HCT116 (cell line): ENCODE results near the gene NEK1. TPM values are rescaled to one million over a fixed set of nuclear protein-coding genes. Genes with fewer than 3 reads are reported as not detected.

Experiments used
- ATAC-seq: fragments of 200-7000 bp; cut with Tn5 transposase; 2 replicates; pipeline ENCODE4 v1.9.1; 2020; ENCODE audit warnings: mild to moderate bottlenecking, moderate library complexity
- BruUV-seq: library from RNA; stranded (reverse); fragments of 400-500 nt; replicated peaks from 2 replicates; lab custom pipeline; 2021; lab: Mats Ljungman, UMichigan
- CTCF ChIA-PET: fragments of 300-600 bp; sonication (Branson Sonifier 250); formaldehyde crosslinking; loops from one replicate; lab custom pipeline; 2021; ENCODE audit warnings: antibody characterized with exemption; lab: Charles Lee
- POLR2A ChIA-PET: fragments of 300-600, 350-600 bp; sonication (Branson Sonifier 250); formaldehyde crosslinking; loops from one replicate; lab custom pipeline; 2021; ENCODE audit warnings: antibody characterized with exemption; lab: Charles Lee
- RAD21 ChIA-PET, 2 experiments: fragments of 300-600 bp; sonication (Branson Sonifier 250); formaldehyde crosslinking; loops; one replicate each; lab custom pipeline; 2023; ENCODE audit warnings: low total read pairs in 2 of 2; ENCODE audit not compliant: uncharacterized antibody in 2 of 2, unreplicated experiment in 2 of 2, low non-redundant PET in 1 of 2; lab: Charles Lee
- DNase-seq: peaks from one replicate; pipeline ENCODE4 v3.0.0-alpha.2; 2010; ENCODE audit warnings: low read depth, low spot score
- H2AFZ ChIP-seq: fragments of 200-600 bp; shearing (Covaris generic), sonication (generic); 2 replicates; pipeline ENCODE4 v1.6.1; 2017; ENCODE audit warnings: low read depth, mixed run types, mixed read lengths, antibody characterized with exemption, low read length; ENCODE audit not compliant: poor library complexity, severe bottlenecking
- H3K27ac ChIP-seq: 2 replicates; pipeline ENCODE4 v1.5.1; 2012; ENCODE audit warnings: low read depth, low read length
- H3K27me3 ChIP-seq: fragments of 200-600 bp; sonication (generic); 2 replicates; pipeline ENCODE4 v1.6.1; 2016; ENCODE audit warnings: mixed run types, low read length, mixed read lengths; ENCODE audit not compliant: insufficient read depth
- H3K36me3 ChIP-seq, 2 experiments: fragments of 200-500 bp in 1 of 2; fragments of 200-600 bp in 1 of 2; sonication (Bioruptor generic) in 1 of 2; sonication (generic) in 1 of 2; 2 replicates each; pipeline versions ENCODE4 v1.5.1 to v1.6.1; 2014 to 2016; ENCODE audit warnings: low read length in 2 of 2, inconsistent platforms in 1 of 2, mixed read lengths in 1 of 2, mixed run types in 1 of 2; ENCODE audit not compliant: insufficient read depth in 2 of 2, control insufficient read depth in 1 of 2
- H3K4me1 ChIP-seq, 2 experiments: fragments of 200-600 bp in 1 of 2; sonication (generic) in 1 of 2; 2 replicates each; pipeline versions ENCODE4 v1.5.1 to v1.6.1; 2012 to 2017; ENCODE audit warnings: low read length in 2 of 2, inconsistent platforms in 1 of 2, mild to moderate bottlenecking in 1 of 2, mixed read lengths in 1 of 2, mixed run types in 1 of 2, moderate library complexity in 1 of 2; ENCODE audit not compliant: insufficient read depth in 2 of 2, control insufficient read depth in 1 of 2
- H3K4me2 ChIP-seq: fragments of 200-600 bp; sonication (generic); 2 replicates; pipeline ENCODE4 v1.6.1; 2017; ENCODE audit warnings: mixed run types, low read length, mixed read lengths
- H3K4me3 ChIP-seq, 2 experiments: fragments of 200-600 bp in 1 of 2; sonication (generic) in 1 of 2; replicated peaks in 1 of 2; 2 replicates each; pipeline ENCODE4 v1.5.1; 2011 to 2016; ENCODE audit warnings: low read length in 2 of 2, control low read depth in 1 of 2, low read depth in 1 of 2, mild to moderate bottlenecking in 1 of 2, mixed read lengths in 1 of 2, mixed run types in 1 of 2
- H3K79me2 ChIP-seq: fragments of 200-600 bp; sonication (generic); 2 replicates; pipeline ENCODE4 v1.6.1; 2017; ENCODE audit warnings: mild to moderate bottlenecking, mixed run types, low read length, moderate library complexity, mixed read lengths; ENCODE audit not compliant: insufficient read depth
- H3K9ac ChIP-seq: fragments of 200-600 bp; sonication (generic); 2 replicates; pipeline ENCODE4 v1.6.1; 2016; ENCODE audit warnings: low read length, mixed read lengths
- H3K9me2 ChIP-seq: fragments of 200-600 bp; sonication (generic), shearing (Covaris generic); 2 replicates; pipeline ENCODE4 v1.6.1; 2017; ENCODE audit warnings: mixed run types, mild to moderate bottlenecking, moderate library complexity; ENCODE audit not compliant: insufficient read depth
- H3K9me3 ChIP-seq, 2 experiments: fragments of 200-500 bp in 1 of 2; fragments of 200-600 bp in 1 of 2; sonication (Bioruptor generic) in 1 of 2; sonication (generic) in 1 of 2; 2 replicates each; pipeline ENCODE4 v1.6.1; 2014 to 2017; ENCODE audit warnings: low read length in 2 of 2, mixed read lengths in 2 of 2, inconsistent platforms in 1 of 2, low read depth in 1 of 2, mild to moderate bottlenecking in 1 of 2, mixed run types in 1 of 2, moderate library complexity in 1 of 2; ENCODE audit not compliant: control insufficient read depth in 1 of 2, insufficient read depth in 1 of 2
- H4K20me1 ChIP-seq: fragments of 200-600 bp; sonication (generic), shearing (Covaris generic); 2 replicates; pipeline ENCODE4 v1.6.1; 2017; ENCODE audit warnings: mixed run types, mild to moderate bottlenecking, moderate library complexity; ENCODE audit not compliant: insufficient read depth
- CBX3 ChIP-seq: IDR thresholded peaks from 2 replicates; pipeline ENCODE4 v1.6.1; 2012; ENCODE audit warnings: low read depth
- EGR1 ChIP-seq: IDR thresholded peaks from 2 replicates; pipeline ENCODE4 v1.6.1; 2012; ENCODE audit warnings: low read depth
- ELF1 ChIP-seq: IDR thresholded peaks from 2 replicates; pipeline ENCODE4 v1.6.1; 2012; ENCODE audit warnings: low read depth, borderline replicate concordance
- EZH2phosphoT487 ChIP-seq: fragments of 200-600 bp; IDR thresholded peaks from 2 replicates; pipeline ENCODE4 v1.6.1; 2018; ENCODE audit warnings: antibody characterized with exemption, borderline replicate concordance
- JUND ChIP-seq: IDR thresholded peaks from 2 replicates; pipeline ENCODE4 v1.6.1; 2012
- MAX ChIP-seq: IDR thresholded peaks from 2 replicates; pipeline ENCODE4 v1.6.1; 2012
- POLR2AphosphoS5 ChIP-seq: IDR thresholded peaks from 2 replicates; pipeline ENCODE4 v1.6.1; 2011; ENCODE audit warnings: mild to moderate bottlenecking, low read depth, low read length, moderate library complexity
- SIN3A ChIP-seq: IDR thresholded peaks from 2 replicates; pipeline ENCODE4 v1.6.1; 2012; ENCODE audit warnings: low read depth
- SRF ChIP-seq: IDR thresholded peaks from 2 replicates; pipeline ENCODE4 v1.6.1; 2012; ENCODE audit warnings: low read depth
- TCF7L2 ChIP-seq: IDR thresholded peaks from 2 replicates; pipeline ENCODE4 v1.7.0; 2011; ENCODE audit warnings: borderline replicate concordance, inconsistent platforms; ENCODE audit not compliant: insufficient read depth, insufficient read length; ENCODE audit errors: extremely low read depth
- YY1 ChIP-seq: IDR thresholded peaks from 2 replicates; pipeline ENCODE4 v1.6.1; 2011; ENCODE audit warnings: low read length, low read depth, moderate library complexity, mild to moderate bottlenecking; ENCODE audit not compliant: insufficient replicate concordance; ENCODE audit errors: extremely low read depth
- ZBTB33 ChIP-seq: IDR thresholded peaks from 2 replicates; pipeline ENCODE4 v1.6.1; 2011; ENCODE audit warnings: mild to moderate bottlenecking, low read length, moderate library complexity; ENCODE audit not compliant: insufficient replicate concordance; ENCODE audit errors: extremely low read depth
- ZFX ChIP-seq: fragments of 450-650 bp; IDR thresholded peaks from 2 replicates; pipeline ENCODE4 v1.6.1; 2017
- ZNF274 ChIP-seq: fragments of 200-500 bp; sonication (Bioruptor generic); IDR thresholded peaks from 2 replicates; pipeline ENCODE4 v1.6.1; 2014; ENCODE audit warnings: mild to moderate bottlenecking, low read depth, low read length, inconsistent platforms
- intact Hi-C: fragments of 100-400 bp; cut with micrococcal nuclease; formaldehyde crosslinking; loops from 2 replicates; pipeline ENCODE4 v1.10.0; 2022
- total RNA-seq: library from RNA; stranded (reverse); gene quantifications from one replicate; pipeline ENCODE4 v1.2.1, GENCODE V29; 2021; ENCODE audit not compliant: unreplicated experiment

The NEK1 gene
- total RNA-seq, 1 experiment from 2014 or later, result 13.3 TPM

- TF ChIP-seq EZH2phosphoT487, result no peak
- no peak for TF ChIP-seq ELF1
- no peak for TF ChIP-seq POLR2AphosphoS5
- TF ChIP-seq SIN3A, result no peak
- TF ChIP-seq MAX, result no peak
- no peak for TF ChIP-seq CBX3
- no peak for TF ChIP-seq SRF
- TF ChIP-seq ZBTB33, result no peak
- TF ChIP-seq YY1, result no peak
- TF ChIP-seq ZNF274, result no peak
- no peak for TF ChIP-seq JUND
- TF ChIP-seq ZFX, result no peak
- TF ChIP-seq TCF7L2, result no peak
- TF ChIP-seq EGR1, result no peak
- Histone ChIP-seq H4K20me1 (no peaks in the 10 kb centered on the region), H3K27me3 (no peaks in the 10 kb centered on the region), H3K4me1 (no peaks in the 10 kb centered on the region), H3K9me3 (no peaks in the 10 kb centered on the region), H3K9ac (no peak overlapping the region), H3K4me3 (no peak overlapping the region), H3K4me2 (no peak overlapping the region), H3K9me2 (no peaks in the 10 kb centered on the region), H3K27ac (no peak overlapping the region), H3K36me3 (no peaks in the 10 kb centered on the region), H2AFZ (no peak overlapping the region), H3K79me2 (no peaks in the 10 kb centered on the region)
- BruUV-seq, result no TSS peak
- RAD21 ChIA-PET, result no interaction called here
- no peak for ATAC-seq
- no peak for DNase-seq
- intact Hi-C loops, result no loop called here
- POLR2A ChIA-PET, result no interaction called here
- CTCF ChIA-PET, result no interaction called here
Measured at GRCh38 chr4:169351872-169352271, 260.5 kb downstream of the NEK1 start.
